ENCODE data around the gene WDR48.

Gene WDR48

GRCh38 chr3:39127269-39127907 is 75.6 kb downstream of the WDR48 start:
- no peaks in the 10 kb centered on the region for H3K27me3 ChIP-seq (ENCODE audit: control insufficient read depth, insufficient read depth, low read length)
- H3K4me1 ChIP-seq (ENCODE audit: control insufficient read depth, low read depth, low read length) = no peaks in the 10 kb centered on the region
- no peak overlapping the region for H3K9ac ChIP-seq (ENCODE audit: low read length)
- H3K9me3 ChIP-seq (ENCODE audit: control insufficient read depth, low read depth, low read length) = no peaks in the 10 kb centered on the region
- no peaks in the 10 kb centered on the region for H3K36me3 ChIP-seq (ENCODE audit: control insufficient read depth, low read depth, low read length)
- H3K27ac ChIP-seq (ENCODE audit: low read length) = no peak overlapping the region
- no peak overlapping the region for H3K4me3 ChIP-seq (ENCODE audit: low read length)

GRCh38 chr3:39127908-39128304 is 76.1 kb downstream of the WDR48 start:
- Histone ChIP-seq H3K27ac (ENCODE audit: low read length) (no peak overlapping the region), H3K4me3 (ENCODE audit: low read length) (no peak overlapping the region), H3K36me3 (ENCODE audit: control insufficient read depth, low read depth, low read length) (no peaks in the 10 kb centered on the region), H3K4me1 (ENCODE audit: control insufficient read depth, low read depth, low read length) (no peaks in the 10 kb centered on the region), H3K9me3 (ENCODE audit: control insufficient read depth, low read depth, low read length) (no peaks in the 10 kb centered on the region), H3K9ac (ENCODE audit: low read length) (no peak overlapping the region), H3K27me3 (ENCODE audit: control insufficient read depth, insufficient read depth, low read length) (no peaks in the 10 kb centered on the region)

- Histone ChIP-seq H3K4me1 (ENCODE audit: control insufficient read depth, low read depth, low read length) (no peaks in the 10 kb centered on the region), H3K4me3 (ENCODE audit: low read length) (no peak overlapping the region), H3K27me3 (ENCODE audit: control insufficient read depth, insufficient read depth, low read length) (no peaks in the 10 kb centered on the region), H3K27ac (ENCODE audit: low read length) (no peak overlapping the region), H3K36me3 (ENCODE audit: control insufficient read depth, low read depth, low read length) (no peaks in the 10 kb centered on the region), H3K9me3 (ENCODE audit: control insufficient read depth, low read depth, low read length) (no peaks in the 10 kb centered on the region), H3K9ac (ENCODE audit: low read length) (no peak overlapping the region)
Measured at GRCh38 chr3:39128951-39129350, 77.1 kb downstream of the WDR48 start.

- no peak overlapping the region for H3K27ac ChIP-seq (ENCODE audit: low read length)
- no peaks in the 10 kb centered on the region for H3K27me3 ChIP-seq (ENCODE audit: control insufficient read depth, insufficient read depth, low read length)
Measured at GRCh38 chr3:39130026-39130425, 78.2 kb downstream of the WDR48 start.

GRCh38 chr3:39130693-39131265 is 79.0 kb downstream of the WDR48 start:
- H3K9me3 ChIP-seq (ENCODE audit: control insufficient read depth, low read depth, low read length) = no peaks in the 10 kb centered on the region
- H3K4me1 ChIP-seq (ENCODE audit: control insufficient read depth, low read depth, low read length) = no peaks in the 10 kb centered on the region
- no peak overlapping the region for H3K27ac ChIP-seq (ENCODE audit: low read length)
- no peak overlapping the region for H3K9ac ChIP-seq (ENCODE audit: low read length)
- no peak overlapping the region for H3K4me3 ChIP-seq (ENCODE audit: low read length)
- no peaks in the 10 kb centered on the region for H3K27me3 ChIP-seq (ENCODE audit: control insufficient read depth, insufficient read depth, low read length)
- H3K36me3 ChIP-seq (ENCODE audit: control insufficient read depth, low read depth, low read length) = no peaks in the 10 kb centered on the region

More at GRCh38 chr3:39130026-39130425, 78.2 kb downstream of the WDR48 start:
- no peaks in the 10 kb centered on the region for H3K9me3 ChIP-seq (ENCODE audit: control insufficient read depth, low read depth, low read length)
- H3K4me1 ChIP-seq (ENCODE audit: control insufficient read depth, low read depth, low read length) = no peaks in the 10 kb centered on the region
- no peak overlapping the region for H3K9ac ChIP-seq (ENCODE audit: low read length)
- H3K36me3 ChIP-seq (ENCODE audit: control insufficient read depth, low read depth, low read length) = no peaks in the 10 kb centered on the region
- H3K4me3 ChIP-seq (ENCODE audit: low read length) = no peak overlapping the region

- Histone ChIP-seq H3K4me1 (ENCODE audit: control insufficient read depth, low read depth, low read length) (no peaks in the 10 kb centered on the region), H3K9me3 (ENCODE audit: control insufficient read depth, low read depth, low read length) (no peaks in the 10 kb centered on the region), H3K27me3 (ENCODE audit: control insufficient read depth, insufficient read depth, low read length) (no peaks in the 10 kb centered on the region), H3K36me3 (ENCODE audit: control insufficient read depth, low read depth, low read length) (no peaks in the 10 kb centered on the region), H3K9ac (ENCODE audit: low read length) (no peak overlapping the region), H3K27ac (ENCODE audit: low read length) (no peak overlapping the region), H3K4me3 (ENCODE audit: low read length) (no peak overlapping the region)
Measured at GRCh38 chr3:39132096-39133092, 80.6 kb downstream of the WDR48 start.

GRCh38 chr3:39133093-39133490 is 81.3 kb downstream of the WDR48 start:
- Histone ChIP-seq H3K9ac (ENCODE audit: low read length) (no peak overlapping the region), H3K4me3 (ENCODE audit: low read length) (no peak overlapping the region), H3K27ac (ENCODE audit: low read length) (no peak overlapping the region), H3K4me1 (ENCODE audit: control insufficient read depth, low read depth, low read length) (no peaks in the 10 kb centered on the region), H3K27me3 (ENCODE audit: control insufficient read depth, insufficient read depth, low read length) (no peaks in the 10 kb centered on the region), H3K9me3 (ENCODE audit: control insufficient read depth, low read depth, low read length) (no peaks in the 10 kb centered on the region), H3K36me3 (ENCODE audit: control insufficient read depth, low read depth, low read length) (no peaks in the 10 kb centered on the region)

- Histone ChIP-seq H3K27me3 (ENCODE audit: control insufficient read depth, insufficient read depth, low read length) (no peaks in the 10 kb centered on the region), H3K27ac (ENCODE audit: low read length) (no peak overlapping the region), H3K36me3 (ENCODE audit: control insufficient read depth, low read depth, low read length) (no peaks in the 10 kb centered on the region), H3K4me3 (ENCODE audit: low read length) (no peak overlapping the region), H3K4me1 (ENCODE audit: control insufficient read depth, low read depth, low read length) (no peaks in the 10 kb centered on the region), H3K9me3 (ENCODE audit: control insufficient read depth, low read depth, low read length) (no peaks in the 10 kb centered on the region), H3K9ac (ENCODE audit: low read length) (no peak overlapping the region)
Measured at GRCh38 chr3:39133822-39134221, 82.0 kb downstream of the WDR48 start.

- H3K4me3 ChIP-seq (ENCODE audit: low read length) = no peak overlapping the region
- H3K9ac ChIP-seq (ENCODE audit: low read length) = no peak overlapping the region
- H3K36me3 ChIP-seq (ENCODE audit: control insufficient read depth, low read depth, low read length) = no peaks in the 10 kb centered on the region
- H3K27ac ChIP-seq (ENCODE audit: low read length) = no peak overlapping the region
- H3K9me3 ChIP-seq (ENCODE audit: control insufficient read depth, low read depth, low read length) = no peaks in the 10 kb centered on the region
- no peaks in the 10 kb centered on the region for H3K4me1 ChIP-seq (ENCODE audit: control insufficient read depth, low read depth, low read length)
- no peaks in the 10 kb centered on the region for H3K27me3 ChIP-seq (ENCODE audit: control insufficient read depth, insufficient read depth, low read length)
Measured at GRCh38 chr3:39134305-39134704, 82.5 kb downstream of the WDR48 start.

GRCh38 chr3:39135170-39135805 is 83.5 kb downstream of the WDR48 start:
- H3K27me3 ChIP-seq (ENCODE audit: control insufficient read depth, insufficient read depth, low read length) = no peaks in the 10 kb centered on the region
- no peak overlapping the region for H3K27ac ChIP-seq (ENCODE audit: low read length)
- H3K4me1 ChIP-seq (ENCODE audit: control insufficient read depth, low read depth, low read length) = no peaks in the 10 kb centered on the region
- no peaks in the 10 kb centered on the region for H3K9me3 ChIP-seq (ENCODE audit: control insufficient read depth, low read depth, low read length)
- H3K9ac ChIP-seq (ENCODE audit: low read length) = no peak overlapping the region
- no peaks in the 10 kb centered on the region for H3K36me3 ChIP-seq (ENCODE audit: control insufficient read depth, low read depth, low read length)
- no peak overlapping the region for H3K4me3 ChIP-seq (ENCODE audit: low read length)

All from iPS-18a (cell line).